Parathyroid adenoma (tissue), 2 donors: ENCODE measurements around the gene CCNG2.

Source experiments
- H2AFZ ChIP-seq: fragments of 300-600 bp; sonication (generic); one replicate; pipeline ENCODE4 v1.7.0; 2017; ENCODE audit warnings: antibody characterized with exemption, mild to moderate bottlenecking
- H3K27ac ChIP-seq: fragments of 300-600 bp; sonication (generic); one replicate; pipeline ENCODE4 v1.7.0; 2017
- H3K27me3 ChIP-seq: fragments of 300-600 bp; sonication (generic); one replicate; pipeline ENCODE4 v1.7.0; 2017; ENCODE audit warnings: low read length; ENCODE audit not compliant: control insufficient read depth, insufficient read depth
- H3K36me3 ChIP-seq: fragments of 300-600 bp; sonication (generic); one replicate; pipeline ENCODE4 v1.7.0; 2017; ENCODE audit warnings: low read length; ENCODE audit not compliant: control insufficient read depth, insufficient read depth
- H3K4me1 ChIP-seq: fragments of 300-600 bp; sonication (generic); one replicate; pipeline ENCODE4 v1.7.0; 2017; ENCODE audit warnings: control low read depth
- H3K4me2 ChIP-seq: fragments of 300-600 bp; sonication (generic); one replicate; pipeline ENCODE4 v1.7.0; 2017; ENCODE audit warnings: low read length
- H3K4me3 ChIP-seq: fragments of 300-600 bp; sonication (generic); one replicate; pipeline ENCODE4 v1.7.0; 2017; ENCODE audit warnings: low read depth, low read length
- H3K79me2 ChIP-seq: fragments of 300-600 bp; sonication (generic); one replicate; pipeline ENCODE4 v1.7.0; 2017; ENCODE audit warnings: control low read depth
- H3K9ac ChIP-seq: fragments of 300-600 bp; sonication (generic); one replicate; pipeline ENCODE4 v1.7.0; 2017; ENCODE audit warnings: mild to moderate bottlenecking
- H3K9me3 ChIP-seq: fragments of 300-600 bp; sonication (generic); one replicate; pipeline ENCODE4 v1.7.0; 2017; ENCODE audit warnings: low read length; ENCODE audit not compliant: control insufficient read depth
- TF ChIP-seq, protein P1 (sequence below): fragments of 300-600 bp; sonication (generic); IDR thresholded peaks from one replicate; pipeline ENCODE4 v1.7.0; 2017; ENCODE audit warnings: antibody characterized with exemption, mild to moderate bottlenecking
- donor health status: primary hyperparathyroidism.

The CCNG2 gene

DNA sequence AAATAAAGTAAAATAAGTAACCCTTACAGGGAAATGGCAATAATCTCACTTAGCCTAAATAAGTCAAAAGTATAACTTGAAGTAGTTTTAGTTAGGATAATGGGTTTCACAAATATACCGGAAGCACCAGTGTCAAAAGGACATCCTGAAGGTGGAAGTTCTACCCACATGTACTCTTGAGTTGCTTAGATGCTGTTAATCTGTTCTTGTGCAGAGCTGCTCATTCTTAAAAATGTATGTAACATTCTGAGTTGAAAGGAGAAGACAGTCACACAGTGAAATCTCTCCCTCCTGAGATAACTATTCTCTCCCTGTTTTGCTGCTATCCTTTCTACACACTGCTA lies 11.2 kb upstream of the CCNG2 start:
- Histone ChIP-seq H3K9me3 (no peaks in the 10 kb centered on the region), H3K9ac (no peak overlapping the region), H3K27ac (peak overlapping the region; percentile 63), H3K4me2 (peak overlapping the region; percentile 4), H3K27me3 (no peaks in the 10 kb centered on the region), H3K4me3 (no peak overlapping the region), H2AFZ (peak overlapping the region; percentile 72), H3K36me3 (no peaks in the 10 kb centered on the region), H3K4me1 (peaks cover 15% of the 10 kb centered on the region), H3K79me2 (no peaks in the 10 kb centered on the region)
- TF ChIP-seq, protein P1, sequence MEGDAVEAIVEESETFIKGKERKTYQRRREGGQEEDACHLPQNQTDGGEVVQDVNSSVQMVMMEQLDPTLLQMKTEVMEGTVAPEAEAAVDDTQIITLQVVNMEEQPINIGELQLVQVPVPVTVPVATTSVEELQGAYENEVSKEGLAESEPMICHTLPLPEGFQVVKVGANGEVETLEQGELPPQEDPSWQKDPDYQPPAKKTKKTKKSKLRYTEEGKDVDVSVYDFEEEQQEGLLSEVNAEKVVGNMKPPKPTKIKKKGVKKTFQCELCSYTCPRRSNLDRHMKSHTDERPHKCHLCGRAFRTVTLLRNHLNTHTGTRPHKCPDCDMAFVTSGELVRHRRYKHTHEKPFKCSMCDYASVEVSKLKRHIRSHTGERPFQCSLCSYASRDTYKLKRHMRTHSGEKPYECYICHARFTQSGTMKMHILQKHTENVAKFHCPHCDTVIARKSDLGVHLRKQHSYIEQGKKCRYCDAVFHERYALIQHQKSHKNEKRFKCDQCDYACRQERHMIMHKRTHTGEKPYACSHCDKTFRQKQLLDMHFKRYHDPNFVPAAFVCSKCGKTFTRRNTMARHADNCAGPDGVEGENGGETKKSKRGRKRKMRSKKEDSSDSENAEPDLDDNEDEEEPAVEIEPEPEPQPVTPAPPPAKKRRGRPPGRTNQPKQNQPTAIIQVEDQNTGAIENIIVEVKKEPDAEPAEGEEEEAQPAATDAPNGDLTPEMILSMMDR, result no peak

DNA sequence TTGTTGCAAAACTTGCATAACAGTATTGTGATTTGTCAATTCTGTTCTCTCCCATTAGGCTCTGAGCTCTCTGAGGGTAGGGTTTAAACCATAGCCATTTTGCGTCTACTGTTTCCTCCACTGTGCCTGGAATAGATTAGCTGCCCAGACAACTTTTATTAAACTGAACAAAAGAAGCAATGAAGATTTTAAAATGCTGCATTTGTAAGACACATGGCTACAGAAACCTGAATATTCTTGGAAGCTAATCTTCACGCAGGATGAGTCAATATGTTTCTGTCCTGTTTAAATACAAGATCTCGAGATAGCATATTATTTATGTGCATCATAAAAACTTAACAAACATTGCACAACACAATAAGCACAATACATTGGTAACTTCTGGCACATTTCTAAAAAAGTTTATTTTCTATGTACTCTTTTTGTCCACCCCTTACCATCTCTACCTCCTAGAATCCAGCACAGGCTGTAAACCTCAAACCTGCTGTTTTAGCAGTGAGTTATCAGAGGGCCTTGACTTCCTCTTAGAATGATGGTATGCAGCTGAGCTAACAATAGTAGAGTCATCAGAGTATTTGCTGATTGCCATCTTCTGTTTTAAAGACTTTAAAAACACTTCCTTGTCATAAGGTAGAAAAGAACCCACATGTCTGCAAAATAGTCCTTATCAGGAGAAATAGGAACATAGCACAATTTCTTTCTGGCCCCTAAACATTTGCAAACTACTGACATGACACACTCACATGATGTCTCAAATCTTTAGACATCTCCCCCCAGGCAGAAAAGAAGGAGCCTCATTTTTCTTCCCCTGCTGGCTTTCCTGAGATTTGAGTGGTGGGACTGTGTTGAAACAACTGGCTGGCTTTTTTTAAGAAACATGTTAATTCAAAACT lies 10.6 kb upstream of the CCNG2 start:
- no peak overlapping the region for H3K4me3 ChIP-seq
- H3K4me1 ChIP-seq, result peaks cover 15% of the 10 kb centered on the region
- H3K9ac ChIP-seq, result no peak overlapping the region
- H2AFZ ChIP-seq, result peak overlapping the region; percentile 72
- no peaks in the 10 kb centered on the region for H3K9me3 ChIP-seq
- peak overlapping the region; percentile 4 for H3K4me2 ChIP-seq
- TF ChIP-seq, protein P1, result no peak
- H3K79me2 ChIP-seq, result no peaks in the 10 kb centered on the region
- peak overlapping the region; percentile 63 for H3K27ac ChIP-seq
- no peaks in the 10 kb centered on the region for H3K36me3 ChIP-seq
- H3K27me3 ChIP-seq, result no peaks in the 10 kb centered on the region

DNA sequence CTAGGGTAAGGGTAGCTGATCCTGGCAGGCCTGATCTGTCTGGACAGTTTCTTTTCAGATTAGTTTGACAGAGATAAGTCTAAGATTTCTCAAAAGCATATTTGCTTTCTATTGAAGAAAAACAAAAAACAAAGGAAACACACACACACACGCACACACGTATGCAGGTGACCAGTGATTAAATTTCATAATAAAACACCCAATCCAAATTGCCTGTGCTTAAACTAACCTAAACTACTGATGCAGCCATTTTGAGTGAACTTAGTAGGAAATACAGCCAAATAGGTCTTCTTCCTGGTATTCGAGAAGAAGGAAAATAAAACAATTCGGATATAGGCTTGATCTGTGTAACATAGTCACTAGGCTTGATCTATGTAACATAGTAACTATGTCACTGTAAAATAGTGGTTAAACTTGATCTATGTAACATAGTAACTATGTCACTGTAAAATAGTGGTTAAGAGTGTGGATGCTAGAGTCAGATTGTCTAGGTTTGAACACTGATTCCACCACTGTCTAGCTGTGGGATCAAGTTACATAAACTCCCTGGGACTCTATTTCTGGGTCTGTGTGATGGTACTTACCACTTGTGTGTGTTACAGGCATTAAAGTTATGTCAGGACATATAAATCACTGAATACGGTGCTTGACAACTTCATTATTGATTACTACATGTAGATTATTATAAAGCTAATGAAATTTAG lies 9.8 kb upstream of the CCNG2 start:
- no peaks in the 10 kb centered on the region for H3K27me3 ChIP-seq
- no peak overlapping the region for H3K9ac ChIP-seq
- H3K4me3 ChIP-seq, result no peak overlapping the region
- no peak overlapping the region for H3K4me2 ChIP-seq
- no peaks in the 10 kb centered on the region for H3K79me2 ChIP-seq
- no peaks in the 10 kb centered on the region for H3K9me3 ChIP-seq
- H3K36me3 ChIP-seq, result no peaks in the 10 kb centered on the region
- H2AFZ ChIP-seq, result peak overlapping the region; percentile 72
- H3K4me1 ChIP-seq, result peaks cover 15% of the 10 kb centered on the region
- peak overlapping the region; percentile 63 for H3K27ac ChIP-seq
- TF ChIP-seq, protein P1, result no peak

DNA sequence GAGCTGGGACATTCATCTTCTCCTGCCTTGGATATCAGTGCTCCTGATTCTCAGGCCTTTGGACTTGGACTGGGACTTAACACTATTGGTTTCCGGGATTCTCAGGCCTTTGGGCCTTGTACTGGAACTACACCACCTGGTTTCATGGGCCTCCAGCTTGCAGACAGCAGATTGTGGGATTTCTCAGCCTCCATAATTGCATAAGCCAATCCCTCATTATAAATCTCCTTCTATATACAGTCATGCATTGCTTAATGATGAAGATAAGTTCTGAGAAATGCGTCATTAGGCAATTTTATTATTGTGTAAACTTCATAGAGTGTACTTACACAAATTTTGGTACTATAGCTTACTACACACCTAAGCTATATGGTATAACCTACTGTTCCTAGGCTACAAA lies 8.9 kb upstream of the CCNG2 start:
- no peak overlapping the region for H3K27ac ChIP-seq
- H3K9ac ChIP-seq, result no peak overlapping the region
- no peaks in the 10 kb centered on the region for H3K27me3 ChIP-seq
- TF ChIP-seq, protein P1, result no peak
- peaks cover 20% of the 10 kb centered on the region for H3K4me1 ChIP-seq
- no peak overlapping the region for H3K4me2 ChIP-seq
- no peaks in the 10 kb centered on the region for H3K36me3 ChIP-seq
- no peak overlapping the region for H3K4me3 ChIP-seq
- no peaks in the 10 kb centered on the region for H3K9me3 ChIP-seq
- H2AFZ ChIP-seq, result no peak overlapping the region
- H3K79me2 ChIP-seq, result no peaks in the 10 kb centered on the region
